MM.1S (cell line): ENCODE results near the gene KRTAP10-6.

Experiments used
- CTCF ChIP-seq: fragments of 300-600 bp; sonication (generic); IDR thresholded peaks from 2 replicates; pipeline ENCODE4 v1.5.1; 2016; ENCODE audit warnings: antibody characterized with exemption, low read length, mixed read lengths
- EZH2phosphoT487 ChIP-seq: fragments of 300-600 bp; sonication (generic); IDR thresholded peaks from 2 replicates; pipeline ENCODE4 v1.6.1; 2018; ENCODE audit warnings: antibody characterized with exemption, low read length

- TF ChIP-seq EZH2phosphoT487 (no peak), CTCF (no peak)
Measured at GRCh38 chr21:44599264-44600029, 7.1 kb upstream of the KRTAP10-6 start.
